HepG2 (cell line): ENCODE data around the gene ZNF385B. TPM values are rescaled to one million over a fixed set of nuclear protein-coding genes. Genes with fewer than 3 reads are reported as not detected.

Experiments used
- ATAC-seq: fragments of 200-7000 bp; cut with Tn5 transposase; 3 replicates; pipeline ENCODE4 v1.9.1; 2020; ENCODE audit warnings: mild to moderate bottlenecking, moderate library complexity
- BruUV-seq: library from RNA; stranded (reverse); fragments of 400-500 nt; replicated peaks from 2 replicates; lab custom pipeline; 2021; lab: Mats Ljungman, UMichigan
- CTCF ChIA-PET: fragments of 300-600 bp; formaldehyde crosslinking; extraction: SDS; loops from one replicate; lab custom pipeline; 2021; ENCODE audit warnings: low total read pairs, inconsistent platforms, low intra/inter-chr PET ratio; lab: Yijun Ruan, JAX
- POLR2A ChIA-PET: fragments of 350-600 bp; sonication (Branson Sonifier 250); formaldehyde crosslinking; loops from one replicate; lab custom pipeline; 2020; ENCODE audit warnings: antibody characterized with exemption, inconsistent platforms; lab: Yijun Ruan, JAX
- DNase-seq: peaks from one replicate; pipeline ENCODE4 v3.0.0-alpha.2; 2015; ENCODE audit warnings: low spot score
- FAIRE-seq: peaks from 3 replicates; lab custom pipeline; 2011; peaks lifted over from hg19 to GRCh38; lab: Jason Lieb, UNC
- H2AFZ ChIP-seq: one replicate; pipeline ENCODE4 v1.6.1; 2011; ENCODE audit warnings: low read length, inconsistent platforms
- H3K27ac ChIP-seq: fragments of 300-600 bp; 3 replicates; pipeline ENCODE4 v1.8.0; 2011; ENCODE audit warnings: mixed run types, mild to moderate bottlenecking, mixed read lengths, low read length, inconsistent platforms; ENCODE audit not compliant: insufficient read depth; ENCODE audit errors: extremely low read length
- H3K27me3 ChIP-seq, 2 experiments: fragments of 200-600 bp in 1 of 2; 2 replicates in 1 of 2; 3 replicates in 1 of 2; pipeline versions ENCODE4 v1.6.0 to v1.8.0; 2011; ENCODE audit warnings: low read length in 2 of 2, mild to moderate bottlenecking in 2 of 2, moderate library complexity in 2 of 2, inconsistent platforms in 1 of 2; ENCODE audit not compliant: insufficient read depth in 2 of 2, control insufficient read depth in 1 of 2
- H3K36me3 ChIP-seq, 2 experiments: fragments of 200-600 bp in 1 of 2; replicated peaks in 1 of 2; 2 replicates in 1 of 2; 3 replicates in 1 of 2; pipeline versions ENCODE4 v1.5.1 to v1.8.0; 2011; ENCODE audit warnings: low read length in 2 of 2, inconsistent platforms in 1 of 2; ENCODE audit not compliant: insufficient read depth in 2 of 2, control insufficient read depth in 1 of 2
- H3K4me1 ChIP-seq: 2 replicates; pipeline ENCODE4 v1.5.1; 2012; ENCODE audit warnings: low read length, inconsistent platforms; ENCODE audit not compliant: insufficient read depth
- H3K4me2 ChIP-seq: 2 replicates; pipeline ENCODE4 v1.6.0; 2011; ENCODE audit warnings: low read depth, low read length, inconsistent platforms
- H3K4me3 ChIP-seq, 3 experiments: fragments of 200-600 bp in 1 of 3; sonication (generic), shearing (Covaris generic) in 1 of 3; replicated peaks in 1 of 3; 2 replicates each; pipeline ENCODE4 v1.5.1; 2011 to 2016; ENCODE audit warnings: low read length in 3 of 3, inconsistent platforms in 2 of 3, low read depth in 2 of 3, mild to moderate bottlenecking in 2 of 3, control low read depth in 1 of 3, mixed read lengths in 1 of 3; ENCODE audit not compliant: insufficient read depth in 1 of 3
- H3K79me2 ChIP-seq: one replicate; pipeline ENCODE4 v1.6.1; 2011; ENCODE audit warnings: low read length, inconsistent platforms; ENCODE audit not compliant: insufficient read depth
- H3K9ac ChIP-seq: 2 replicates; pipeline ENCODE4 v1.6.0; 2011; ENCODE audit warnings: mild to moderate bottlenecking, low read depth, low read length, inconsistent platforms; ENCODE audit not compliant: insufficient read depth
- H3K9me3 ChIP-seq: 2 replicates; pipeline ENCODE4 v1.5.1; 2012; ENCODE audit warnings: mild to moderate bottlenecking, low read length
- H4K20me1 ChIP-seq: 2 replicates; pipeline ENCODE4 v1.6.0; 2011; ENCODE audit warnings: inconsistent platforms, mild to moderate bottlenecking, low read length, moderate library complexity; ENCODE audit not compliant: insufficient read depth
- FOXO4 ChIP-seq: sonication (generic); formaldehyde crosslinking; conservative IDR thresholded peaks from 2 replicates; pipeline ENCODE4 v1.8.1; 2023; ENCODE audit warnings: missing genetic modification reagents
- FUBP1 ChIP-seq: sonication (generic); formaldehyde crosslinking; IDR thresholded peaks from 2 replicates; pipeline ENCODE4 v1.5.1; 2020; ENCODE audit warnings: missing genetic modification reagents, mild to moderate bottlenecking, borderline replicate concordance
- HNF4G ChIP-seq, 2 experiments: sonication (generic) in 1 of 2; formaldehyde crosslinking in 1 of 2; IDR thresholded peaks; 2 replicates each; pipeline versions ENCODE4 v1.4.0 to v1.6.1; 2011 to 2020; ENCODE audit warnings: borderline replicate concordance in 2 of 2, low read depth in 2 of 2, mild to moderate bottlenecking in 2 of 2, low read length in 1 of 2, missing genetic modification reagents in 1 of 2, moderate library complexity in 1 of 2
- KDM6A ChIP-seq: IDR thresholded peaks from 2 replicates; pipeline ENCODE4 v1.6.1; 2016; ENCODE audit warnings: low read depth
- POLR2AphosphoS2 ChIP-seq: IDR thresholded peaks from 2 replicates; pipeline ENCODE4 v1.6.1; 2011; ENCODE audit warnings: low read depth, low read length, improper control_type of control experiment
- RBAK ChIP-seq: sonication (generic); formaldehyde crosslinking; IDR thresholded peaks from 2 replicates; pipeline ENCODE4 v1.5.1; 2020; ENCODE audit warnings: mild to moderate bottlenecking, missing genetic modification reagents
- SIX1 ChIP-seq: sonication (generic); formaldehyde crosslinking; IDR thresholded peaks from 2 replicates; pipeline ENCODE4 v1.4.0; 2020; ENCODE audit warnings: missing genetic modification reagents, borderline replicate concordance
- TEAD2 ChIP-seq: sonication (generic); formaldehyde crosslinking; IDR thresholded peaks from 2 replicates; pipeline ENCODE4 v1.9.0; 2021; ENCODE audit warnings: missing genetic modification reagents
- ZNF264 ChIP-seq: sonication (generic); formaldehyde crosslinking; IDR thresholded peaks from 2 replicates; pipeline ENCODE4 v1.4.0; 2020; ENCODE audit warnings: missing genetic modification reagents
- ZNF280D ChIP-seq: sonication (generic); formaldehyde crosslinking; IDR thresholded peaks from 2 replicates; pipeline ENCODE4 v1.5.1; 2020; ENCODE audit warnings: mild to moderate bottlenecking, missing genetic modification reagents
- ZNF549 ChIP-seq: sonication (generic); formaldehyde crosslinking; IDR thresholded peaks from 2 replicates; pipeline ENCODE4 v1.5.0; 2020; ENCODE audit warnings: missing genetic modification reagents
- ZNF850 ChIP-seq: sonication (generic); formaldehyde crosslinking; conservative IDR thresholded peaks from 2 replicates; pipeline ENCODE4 v1.9.0; 2021; ENCODE audit warnings: mild to moderate bottlenecking, missing genetic modification reagents
- ZSCAN22 ChIP-seq: sonication (generic); formaldehyde crosslinking; IDR thresholded peaks from 2 replicates; pipeline ENCODE4 v1.4.0; 2020; ENCODE audit warnings: mild to moderate bottlenecking, missing genetic modification reagents
- WGBS: methylation state at CpG from one replicate; pipeline ENCODE4 v1.1.6; 2017; ENCODE audit warnings: low lambda C conversion rate; 5-methylcytosine and 5-hydroxymethylcytosine counted together
- in situ Hi-C: cut with HindIII; loops from 2 replicates; pipeline ENCODE4 v1.10.0; 2017; ENCODE audit warnings: low pct_unique_long_range_greater_than_20kb; ENCODE audit not compliant: extremely low pct_ligation_motif_present
- intact Hi-C: fragments of 100-400 bp; cut with micrococcal nuclease; formaldehyde crosslinking; loops from one replicate; pipeline ENCODE4 v1.10.0; 2022; ENCODE audit not compliant: unreplicated experiment
- polyA plus RNA-seq, 8 experiments: library from polyadenylated mRNA; depleted of rRNA in 3 of 8; stranded (reverse) in 7 of 8; unstranded in 1 of 8; fragments of >200 nt; fragmentation: Illumina TruSeq in 4 of 8; extraction: Trizol in 4 of 8; gene quantifications; 2 replicates each; pipeline versions ENCODE4 v1.2.1 to v1.2.3, GENCODE V29; 2011 to 2016; ENCODE audit warnings: low read depth in 4 of 8, missing spikeins in 1 of 8, mixed read lengths in 1 of 8; ENCODE audit not compliant: insufficient read depth in 1 of 8
- total RNA-seq, 5 experiments: library from RNA; depleted of rRNA; stranded (reverse); fragments of >200 nt; fragmentation: Illumina TruSeq; extraction: Trizol; gene quantifications; 2 replicates each; pipeline ENCODE4 v1.2.3, GENCODE V29; 2016; ENCODE audit warnings: low read depth in 1 of 5
- TF ChIP-seq, protein P1 (sequence below): sonication (generic); formaldehyde crosslinking; IDR thresholded peaks from 2 replicates; pipeline ENCODE4 v1.4.0; 2020; ENCODE audit warnings: mild to moderate bottlenecking, missing genetic modification reagents
- TF ChIP-seq, protein P2 (sequence below): sonication (generic); formaldehyde crosslinking; IDR thresholded peaks from 2 replicates; pipeline ENCODE4 v1.5.1; 2020; ENCODE audit warnings: mild to moderate bottlenecking, missing genetic modification reagents, borderline replicate concordance

Gene ZNF385B
- total and polyA plus RNA-seq, 2 of the 13 experiments (the other 11 are each of a cell fraction or from before 2014, with no cell fraction given): 3.3 to 6.7 TPM

- Histone ChIP-seq H3K36me3 (no peaks in the 10 kb centered on the region; a peak in 1 of 5 replicates), H3K4me2 (no peak overlapping the region), H3K27ac (no peak overlapping the region), H3K9me3 (peaks cover 8% of the 10 kb centered on the region), H3K27me3 (no peaks in the 10 kb centered on the region)
- ATAC-seq (no peak), DNase-seq (no peak)
- BruUV-seq: no TSS peak
- WGBS: 100% methylated on average over 1 of the region's 1 CpG
- no peak for TF ChIP-seq TEAD2 (CRISPR knock-in tag)
- TF ChIP-seq SIX1 (CRISPR knock-in tag): no peak
- peak; percentile 100 for TF ChIP-seq ZNF264 (CRISPR knock-in tag)
- no peak for TF ChIP-seq HNF4G (IDR thresholded peaks at IDR 0.05; ENCODE audit: borderline replicate concordance, low read depth, low read length)
- no peak for TF ChIP-seq HNF4G (CRISPR knock-in tag; IDR thresholded peaks at IDR 0.05; ENCODE audit: borderline replicate concordance, low read depth)
- TF ChIP-seq ZNF549 (CRISPR knock-in tag): no peak
- TF ChIP-seq, protein P1, sequence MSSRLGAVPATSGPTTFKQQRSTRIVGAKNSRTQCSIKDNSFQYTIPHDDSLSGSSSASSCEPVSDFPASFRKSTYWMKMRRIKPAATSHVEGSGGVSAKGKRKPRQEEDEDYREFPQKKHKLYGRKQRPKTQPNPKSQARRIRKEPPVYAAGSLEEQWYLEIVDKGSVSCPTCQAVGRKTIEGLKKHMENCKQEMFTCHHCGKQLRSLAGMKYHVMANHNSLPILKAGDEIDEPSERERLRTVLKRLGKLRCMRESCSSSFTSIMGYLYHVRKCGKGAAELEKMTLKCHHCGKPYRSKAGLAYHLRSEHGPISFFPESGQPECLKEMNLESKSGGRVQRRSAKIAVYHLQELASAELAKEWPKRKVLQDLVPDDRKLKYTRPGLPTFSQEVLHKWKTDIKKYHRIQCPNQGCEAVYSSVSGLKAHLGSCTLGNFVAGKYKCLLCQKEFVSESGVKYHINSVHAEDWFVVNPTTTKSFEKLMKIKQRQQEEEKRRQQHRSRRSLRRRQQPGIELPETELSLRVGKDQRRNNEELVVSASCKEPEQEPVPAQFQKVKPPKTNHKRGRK: no peak
- 0 out of 2 replicates have a peak, but pooled peaks have one; percentile 58 for TF ChIP-seq ZNF280D (CRISPR knock-in tag)
- TF ChIP-seq POLR2AphosphoS2: no peak
- no peak for TF ChIP-seq RBAK (CRISPR knock-in tag)
- TF ChIP-seq FUBP1 (CRISPR knock-in tag): no peak
- no peak for TF ChIP-seq ZSCAN22 (CRISPR knock-in tag)
- TF ChIP-seq FOXO4 (CRISPR knock-in tag): no peak
- TF ChIP-seq KDM6A: no peak
- no peak for TF ChIP-seq ZNF850 (CRISPR knock-in tag)
- TF ChIP-seq, protein P2, sequence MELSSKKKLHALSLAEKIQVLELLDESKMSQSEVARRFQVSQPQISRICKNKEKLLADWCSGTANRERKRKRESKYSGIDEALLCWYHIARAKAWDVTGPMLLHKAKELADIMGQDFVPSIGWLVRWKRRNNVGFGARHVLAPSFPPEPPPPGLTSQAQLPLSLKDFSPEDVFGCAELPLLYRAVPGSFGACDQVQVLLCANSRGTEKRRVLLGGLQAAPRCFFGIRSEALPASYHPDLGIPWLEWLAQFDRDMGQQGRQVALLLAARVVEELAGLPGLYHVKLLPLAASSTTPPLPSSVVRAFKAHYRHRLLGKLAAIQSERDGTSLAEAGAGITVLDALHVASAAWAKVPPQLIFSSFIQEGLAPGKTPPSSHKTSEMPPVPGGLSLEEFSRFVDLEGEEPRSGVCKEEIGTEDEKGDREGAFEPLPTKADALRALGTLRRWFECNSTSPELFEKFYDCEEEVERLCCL (CRISPR knock-in tag): no peak
- TF ChIP-seq, all 625 proteins: peak for 2
- Histone ChIP-seq H4K20me1 (no peaks in the 10 kb centered on the region), H2AFZ (no peak overlapping the region), H3K9ac (no peak overlapping the region), H3K4me1 (peaks cover 37% of the 10 kb centered on the region), H3K79me2 (no peaks in the 10 kb centered on the region), H3K4me3 (no peak overlapping the region)
- CTCF ChIA-PET: no interaction called here
- in situ Hi-C loops: no loop called here
- intact Hi-C loops: no loop called here
- POLR2A ChIA-PET: no interaction called here
- FAIRE-seq: no peak
Observed at GRCh38 chr2:179539124-179539511, 322.3 kb downstream of the ZNF385B start.
